ENCODE data around the gene GRK6. TPM values are rescaled to one million over a fixed set of nuclear protein-coding genes. Genes with fewer than 3 reads are reported as not detected.

Gene GRK6
- total RNA-seq, 1 donor from 2014 or later = 59.4 TPM

DNA sequence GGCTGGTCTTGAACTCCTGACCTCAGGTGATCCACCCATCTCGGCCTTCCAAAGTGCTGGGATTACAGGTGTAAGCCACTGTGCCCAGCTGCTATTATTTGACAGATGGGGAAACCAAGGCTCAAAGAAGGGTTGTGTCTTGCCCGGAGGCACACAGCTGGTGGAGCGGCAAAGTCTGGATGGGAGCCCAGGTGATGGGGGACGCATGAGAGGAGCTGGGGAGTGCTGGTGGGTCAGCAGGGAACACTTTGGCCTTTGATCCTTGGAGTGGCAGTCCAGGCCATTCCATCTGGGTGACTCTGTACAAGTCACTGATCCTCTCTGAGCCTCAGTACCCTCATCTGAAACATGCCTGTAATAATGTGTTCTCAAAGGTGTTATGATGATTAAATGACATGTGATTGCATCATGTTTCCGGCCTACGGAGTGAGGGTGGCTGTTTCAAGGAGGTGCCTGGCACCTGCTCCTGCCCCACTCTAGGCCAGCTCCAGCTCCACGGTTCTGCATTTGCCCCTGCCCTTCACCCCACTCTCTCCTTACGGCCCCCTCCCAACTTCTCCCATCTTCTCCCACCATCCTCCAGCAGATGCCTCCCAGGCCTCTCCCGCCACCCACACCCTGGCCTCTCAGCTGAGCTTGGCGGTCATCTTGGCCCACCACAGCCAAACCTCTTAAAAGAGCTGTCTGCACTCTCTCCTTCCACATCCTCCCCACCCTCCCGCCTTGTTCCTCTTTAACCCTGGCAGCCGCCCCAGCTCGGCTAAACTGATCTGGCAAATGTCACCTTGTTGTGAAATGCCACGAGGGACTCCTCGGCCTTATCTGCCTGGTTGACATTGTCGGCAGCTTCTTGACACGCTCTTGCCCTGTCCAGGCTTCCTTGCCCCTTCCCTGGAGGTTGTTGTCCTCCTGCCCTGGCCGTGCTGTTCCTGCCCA, 52.5 kb downstream of the GRK6 start:
- DNase-seq (peak; percentile 79), ATAC-seq (peak; percentile 78 to 79)
- H3K9me3 ChIP-seq = no peaks in the 10 kb centered on the region
- intact Hi-C loops (cut with DNase I) = no loop called here
- TF ChIP-seq, protein P1, sequence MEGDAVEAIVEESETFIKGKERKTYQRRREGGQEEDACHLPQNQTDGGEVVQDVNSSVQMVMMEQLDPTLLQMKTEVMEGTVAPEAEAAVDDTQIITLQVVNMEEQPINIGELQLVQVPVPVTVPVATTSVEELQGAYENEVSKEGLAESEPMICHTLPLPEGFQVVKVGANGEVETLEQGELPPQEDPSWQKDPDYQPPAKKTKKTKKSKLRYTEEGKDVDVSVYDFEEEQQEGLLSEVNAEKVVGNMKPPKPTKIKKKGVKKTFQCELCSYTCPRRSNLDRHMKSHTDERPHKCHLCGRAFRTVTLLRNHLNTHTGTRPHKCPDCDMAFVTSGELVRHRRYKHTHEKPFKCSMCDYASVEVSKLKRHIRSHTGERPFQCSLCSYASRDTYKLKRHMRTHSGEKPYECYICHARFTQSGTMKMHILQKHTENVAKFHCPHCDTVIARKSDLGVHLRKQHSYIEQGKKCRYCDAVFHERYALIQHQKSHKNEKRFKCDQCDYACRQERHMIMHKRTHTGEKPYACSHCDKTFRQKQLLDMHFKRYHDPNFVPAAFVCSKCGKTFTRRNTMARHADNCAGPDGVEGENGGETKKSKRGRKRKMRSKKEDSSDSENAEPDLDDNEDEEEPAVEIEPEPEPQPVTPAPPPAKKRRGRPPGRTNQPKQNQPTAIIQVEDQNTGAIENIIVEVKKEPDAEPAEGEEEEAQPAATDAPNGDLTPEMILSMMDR (IDR thresholded peaks at IDR 0.05) = no peak
- peaks cover 17% of the 10 kb centered on the region for H3K36me3 ChIP-seq
- no peaks in the 10 kb centered on the region for H3K27me3 ChIP-seq (ENCODE audit: low read depth)
- peak overlapping the region; percentile 62 for H3K27ac ChIP-seq
- no peak overlapping the region for H3K4me3 ChIP-seq
- H3K4me1 ChIP-seq = peaks cover 24% of the 10 kb centered on the region

DNA sequence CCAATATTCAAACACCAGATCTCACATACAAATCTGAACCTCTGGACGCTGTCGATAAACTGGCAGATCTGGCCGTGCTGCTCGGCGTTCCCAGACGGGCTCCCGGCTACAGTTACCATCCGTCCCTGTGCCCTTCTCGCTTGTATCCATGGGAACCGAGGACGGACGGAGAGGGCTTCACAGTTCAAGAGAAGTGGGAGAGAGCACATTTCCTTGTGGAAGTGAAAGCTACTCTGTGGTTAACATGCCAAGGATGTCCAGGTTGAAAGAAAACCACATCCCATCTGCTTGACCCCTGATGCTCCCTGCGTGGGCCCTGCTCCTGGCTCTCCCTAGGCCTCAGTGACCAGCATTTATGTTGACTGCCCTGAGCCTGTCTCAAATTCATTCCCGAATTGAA, 53.3 kb downstream of the GRK6 start:
- no peak for DNase-seq
- TF ChIP-seq, protein P1 (IDR thresholded peaks at IDR 0.05) = no peak
- ATAC-seq = peak; percentile 35 to 36
- Histone ChIP-seq H3K9me3 (no peaks in the 10 kb centered on the region), H3K36me3 (peaks cover 18% of the 10 kb centered on the region), H3K27ac (peak overlapping the region; percentile 62), H3K4me3 (no peak overlapping the region), H3K27me3 (ENCODE audit: low read depth) (no peaks in the 10 kb centered on the region), H3K4me1 (peaks cover 24% of the 10 kb centered on the region)
- intact Hi-C loops (cut with DNase I) = no loop called here

DNA sequence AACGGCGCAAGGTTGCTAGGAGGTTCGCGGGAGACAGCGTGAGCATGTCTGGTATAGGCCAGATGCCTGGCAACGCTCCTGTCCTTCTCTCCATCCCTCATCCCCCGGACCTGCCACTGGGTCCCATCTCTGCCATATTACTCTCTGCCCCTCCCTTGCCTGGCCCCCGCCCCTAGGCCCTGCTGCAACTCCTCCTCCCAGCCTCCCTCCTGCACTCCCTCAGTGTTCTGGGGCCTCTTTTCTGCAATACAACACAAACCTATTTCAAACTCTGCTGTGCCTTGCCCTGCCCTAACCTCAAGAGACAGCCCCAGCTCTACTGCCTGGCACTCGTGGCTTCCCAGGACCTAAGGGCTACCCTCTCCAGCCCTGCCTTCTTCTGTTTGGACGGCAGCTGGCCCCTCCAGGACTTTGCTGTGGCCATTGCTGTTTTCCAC, 55.9 kb downstream of the GRK6 start:
- H3K4me3 ChIP-seq = no peak overlapping the region
- peaks cover 24% of the 10 kb centered on the region for H3K4me1 ChIP-seq
- TF ChIP-seq, protein P1 (IDR thresholded peaks at IDR 0.05) = no peak
- DNase-seq (no peak), ATAC-seq (no peak)
- H3K27me3 ChIP-seq (ENCODE audit: low read depth) = no peaks in the 10 kb centered on the region
- H3K36me3 ChIP-seq = peaks cover 40% of the 10 kb centered on the region
- intact Hi-C loops (cut with DNase I) = no loop called here
- no peaks in the 10 kb centered on the region for H3K9me3 ChIP-seq
- no peak overlapping the region for H3K27ac ChIP-seq

DNA sequence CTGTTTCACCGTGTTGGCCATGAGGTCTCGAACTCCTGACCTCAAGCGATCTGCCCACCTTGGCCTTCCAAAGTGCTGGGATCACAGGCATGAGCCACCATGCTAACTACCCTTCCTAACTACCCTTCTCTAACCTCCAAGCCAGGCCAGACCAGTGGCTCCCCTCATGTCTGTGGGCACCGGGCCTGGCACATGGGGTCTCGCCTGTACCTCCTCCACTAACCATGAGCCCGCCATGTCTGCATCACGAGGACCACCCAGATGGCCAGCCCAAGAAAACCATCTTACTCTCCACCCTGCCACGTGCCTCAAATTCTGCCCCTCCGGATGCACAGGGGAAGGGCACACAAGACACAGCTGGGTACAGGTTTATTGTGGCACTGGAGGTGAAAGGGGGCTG, 56.6 kb downstream of the GRK6 start:
- H3K4me3 ChIP-seq = no peak overlapping the region
- TF ChIP-seq, protein P1 (IDR thresholded peaks at IDR 0.05) = no peak
- no peak for DNase-seq
- no peaks in the 10 kb centered on the region for H3K27me3 ChIP-seq (ENCODE audit: low read depth)
- no peak for ATAC-seq
- intact Hi-C loops (cut with DNase I) = no loop called here
- H3K4me1 ChIP-seq = peaks cover 24% of the 10 kb centered on the region
- peaks cover 46% of the 10 kb centered on the region for H3K36me3 ChIP-seq
- H3K27ac ChIP-seq = no peak overlapping the region
- H3K9me3 ChIP-seq = no peaks in the 10 kb centered on the region

DNA sequence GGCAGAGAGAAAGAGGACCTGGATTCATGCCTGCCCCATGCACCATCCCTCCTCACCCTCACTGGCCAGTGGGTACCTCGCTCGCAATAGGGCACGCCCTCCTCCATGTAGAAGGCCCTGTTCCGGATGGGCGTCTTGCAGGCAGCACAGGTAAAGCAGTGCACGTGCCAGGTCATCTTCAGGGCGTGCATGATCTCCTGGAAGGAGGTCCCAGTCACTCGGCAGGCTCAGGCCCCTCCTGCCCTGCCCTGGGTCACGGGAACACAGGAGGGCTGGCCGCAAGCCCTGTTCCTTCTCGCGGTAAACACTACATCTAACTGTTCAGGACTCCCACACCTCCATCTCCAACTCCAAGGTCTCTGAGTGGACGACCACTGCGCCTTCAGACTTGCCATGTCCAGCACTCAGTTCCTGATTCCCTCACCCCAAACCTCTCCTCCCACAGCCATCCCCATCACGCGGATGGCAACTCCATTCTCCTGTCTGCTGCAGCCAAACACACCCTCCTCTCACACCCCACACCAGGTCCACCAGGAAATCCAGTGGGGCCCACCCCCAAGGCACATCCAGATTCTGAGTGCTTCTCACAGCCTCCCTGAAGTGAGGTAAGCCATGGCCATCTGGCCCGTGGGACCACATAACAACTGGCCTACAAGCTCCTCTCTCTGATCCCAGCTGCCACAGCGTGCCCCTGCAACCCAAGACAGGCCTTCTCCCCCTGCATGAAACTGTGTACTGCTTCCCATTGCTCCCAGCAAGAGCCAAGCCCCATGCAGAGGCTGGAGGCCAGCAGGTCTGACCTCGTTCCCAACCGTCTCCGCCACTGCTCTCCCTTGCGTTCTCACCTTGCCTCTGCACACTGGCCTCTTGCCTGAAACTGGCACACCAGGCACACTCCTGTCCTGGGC, 57.8 kb downstream of the GRK6 start:
- peaks cover 11% of the 10 kb centered on the region for H3K4me1 ChIP-seq
- no peaks in the 10 kb centered on the region for H3K9me3 ChIP-seq
- no peaks in the 10 kb centered on the region for H3K27me3 ChIP-seq (ENCODE audit: low read depth)
- H3K4me3 ChIP-seq = no peak overlapping the region
- H3K36me3 ChIP-seq = peaks cover 58% of the 10 kb centered on the region
- ATAC-seq (no peak), DNase-seq (no peak)
- intact Hi-C loops (cut with DNase I) = no loop called here
- TF ChIP-seq, protein P1 (IDR thresholded peaks at IDR 0.05) = no peak
- H3K27ac ChIP-seq = no peak overlapping the region

Measured in lower lobe of right lung (tissue), 2 donors.